D721Med (cell line): ENCODE data around the gene GPR108.

Experiments used
- DNase-seq: peaks from one replicate; pipeline ENCODE4 v3.0.0; 2011; ENCODE audit warnings: low spot score; ENCODE audit not compliant: insufficient read length
- FAIRE-seq: peaks from 2 replicates; lab custom pipeline; 2011; peaks lifted over from hg19 to GRCh38; lab: Jason Lieb, UNC
- TF ChIP-seq, protein P1 (sequence below): IDR thresholded peaks from 2 replicates; pipeline ENCODE4 v1.5.1; 2012; ENCODE audit warnings: mild to moderate bottlenecking, control low read depth; ENCODE audit not compliant: insufficient read depth; ENCODE audit errors: missing control alignments

Gene GPR108

DNA sequence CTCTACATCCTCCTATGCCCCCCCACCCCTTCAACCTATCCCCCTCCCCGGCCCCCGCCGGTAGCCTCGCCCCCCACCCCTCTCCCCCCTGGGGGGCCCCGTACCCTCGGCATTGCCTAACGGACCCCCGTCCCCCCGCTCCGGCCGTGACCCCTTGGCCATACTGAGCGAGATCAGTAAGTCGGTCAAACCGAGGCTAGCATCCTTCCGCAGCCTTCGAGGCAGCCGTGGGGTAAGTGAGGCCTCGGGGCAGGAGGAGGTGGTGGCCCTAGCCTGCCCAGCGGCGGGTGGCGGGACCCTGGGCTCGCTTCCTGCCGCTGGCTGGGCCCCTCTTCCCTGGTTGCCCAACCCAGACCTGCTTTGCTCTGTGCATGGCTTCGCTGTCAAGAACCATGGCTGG lies 8.6 kb upstream of the GPR108 start:
- TF ChIP-seq, protein P1, sequence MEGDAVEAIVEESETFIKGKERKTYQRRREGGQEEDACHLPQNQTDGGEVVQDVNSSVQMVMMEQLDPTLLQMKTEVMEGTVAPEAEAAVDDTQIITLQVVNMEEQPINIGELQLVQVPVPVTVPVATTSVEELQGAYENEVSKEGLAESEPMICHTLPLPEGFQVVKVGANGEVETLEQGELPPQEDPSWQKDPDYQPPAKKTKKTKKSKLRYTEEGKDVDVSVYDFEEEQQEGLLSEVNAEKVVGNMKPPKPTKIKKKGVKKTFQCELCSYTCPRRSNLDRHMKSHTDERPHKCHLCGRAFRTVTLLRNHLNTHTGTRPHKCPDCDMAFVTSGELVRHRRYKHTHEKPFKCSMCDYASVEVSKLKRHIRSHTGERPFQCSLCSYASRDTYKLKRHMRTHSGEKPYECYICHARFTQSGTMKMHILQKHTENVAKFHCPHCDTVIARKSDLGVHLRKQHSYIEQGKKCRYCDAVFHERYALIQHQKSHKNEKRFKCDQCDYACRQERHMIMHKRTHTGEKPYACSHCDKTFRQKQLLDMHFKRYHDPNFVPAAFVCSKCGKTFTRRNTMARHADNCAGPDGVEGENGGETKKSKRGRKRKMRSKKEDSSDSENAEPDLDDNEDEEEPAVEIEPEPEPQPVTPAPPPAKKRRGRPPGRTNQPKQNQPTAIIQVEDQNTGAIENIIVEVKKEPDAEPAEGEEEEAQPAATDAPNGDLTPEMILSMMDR, result no peak
- DNase-seq, result no peak
- no peak for FAIRE-seq

DNA sequence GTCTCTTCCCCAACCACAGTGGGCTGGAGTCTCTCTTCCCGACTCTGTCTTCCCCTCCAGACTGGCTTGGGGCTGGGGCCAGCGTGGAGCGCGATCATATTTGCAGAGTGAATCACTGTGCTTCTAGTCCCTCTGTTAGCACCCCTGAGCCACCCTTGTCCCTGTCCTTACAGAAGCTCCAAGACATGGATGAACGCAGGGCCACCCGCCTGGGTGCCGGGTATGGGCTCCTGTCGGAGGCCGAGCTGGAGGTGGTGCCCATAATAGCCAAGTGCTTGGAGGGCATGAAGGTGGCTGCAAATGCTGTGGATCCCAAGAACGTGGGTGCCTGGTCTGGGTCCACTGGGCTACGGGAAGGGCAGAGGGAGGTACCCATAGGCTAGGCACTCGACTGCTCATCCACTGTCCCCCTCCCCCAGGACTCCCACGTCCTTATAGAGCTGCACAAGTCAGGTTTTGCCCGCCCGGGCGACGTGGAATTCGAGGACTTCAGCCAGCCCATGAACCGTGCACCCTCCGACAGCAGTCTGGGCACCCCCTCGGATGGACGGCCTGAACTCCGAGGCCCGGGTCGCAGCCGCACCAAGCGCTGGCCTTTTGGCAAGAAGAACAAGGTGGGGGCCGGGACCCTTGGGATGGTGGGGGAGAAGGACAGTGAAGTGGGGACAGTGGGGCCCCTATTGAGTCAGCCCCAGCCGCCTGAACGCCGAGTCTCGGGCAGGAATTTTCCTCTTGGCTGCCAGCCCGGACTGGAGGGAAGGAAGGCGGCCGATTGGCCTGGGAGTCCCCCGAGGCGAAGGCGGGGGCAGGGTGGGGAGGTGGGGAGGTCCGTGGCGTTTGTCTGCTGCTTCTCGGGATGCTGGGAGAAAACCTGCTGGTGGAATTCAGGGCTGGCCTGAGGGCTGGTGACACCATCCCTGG lies 7.3 kb upstream of the GPR108 start:
- DNase-seq (no peak), FAIRE-seq (no peak)
- TF ChIP-seq, protein P1, result no peak

DNA sequence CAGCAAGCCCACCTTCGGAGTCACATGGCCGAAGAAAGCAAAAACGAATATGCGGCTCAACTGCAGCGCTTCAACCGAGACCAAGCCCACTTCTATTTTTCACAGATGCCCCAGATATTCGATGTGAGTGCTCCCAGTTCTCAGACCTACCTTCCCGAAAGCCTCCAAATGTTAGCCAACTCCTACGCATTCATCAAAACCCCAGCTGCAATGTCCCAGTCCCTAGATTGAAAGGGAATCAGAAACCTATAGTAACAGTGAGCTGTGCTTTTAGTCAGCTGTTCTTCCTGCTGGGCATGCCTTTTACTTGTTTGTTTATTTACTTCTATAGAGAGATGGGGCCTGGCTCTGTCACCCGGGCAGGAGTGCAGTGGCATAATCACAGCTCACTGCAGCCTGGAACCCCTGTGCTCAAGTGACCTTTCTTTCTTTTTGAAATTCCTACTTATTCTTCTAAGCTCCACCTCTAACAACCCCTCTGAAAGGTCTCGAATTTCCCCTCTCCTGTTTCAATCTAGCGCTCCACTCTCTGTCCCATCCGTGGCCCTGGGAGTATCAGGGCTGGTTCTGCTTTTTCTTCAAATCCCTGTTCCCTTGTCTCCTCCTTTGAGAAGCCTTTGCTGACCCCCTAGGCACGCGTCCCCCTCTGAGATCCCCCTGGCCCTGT lies 6.5 kb upstream of the GPR108 start:
- TF ChIP-seq, protein P1, result no peak
- DNase-seq, result no peak
- no peak for FAIRE-seq

DNA sequence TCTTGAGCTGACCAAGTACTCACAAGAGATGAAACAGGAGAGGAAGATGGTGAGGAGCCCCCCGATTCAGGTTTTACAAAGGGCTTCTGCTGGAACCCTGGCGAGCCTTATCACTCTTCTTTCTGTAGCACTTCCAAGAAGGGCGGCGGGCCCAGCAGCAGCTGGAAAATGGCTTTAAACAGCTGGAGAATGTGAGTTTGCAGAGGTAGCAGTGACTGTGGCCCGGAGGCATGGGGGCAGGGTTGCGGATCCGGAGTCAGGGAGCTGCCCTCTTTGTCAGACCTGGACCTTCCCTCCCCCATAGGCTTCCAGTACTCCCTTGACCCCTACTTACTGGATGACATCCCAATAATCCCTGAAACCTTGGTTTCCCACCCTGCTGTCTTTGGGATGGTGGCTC lies 5.7 kb upstream of the GPR108 start:
- DNase-seq, result no peak
- TF ChIP-seq, protein P1, result no peak
- no peak for FAIRE-seq

DNA sequence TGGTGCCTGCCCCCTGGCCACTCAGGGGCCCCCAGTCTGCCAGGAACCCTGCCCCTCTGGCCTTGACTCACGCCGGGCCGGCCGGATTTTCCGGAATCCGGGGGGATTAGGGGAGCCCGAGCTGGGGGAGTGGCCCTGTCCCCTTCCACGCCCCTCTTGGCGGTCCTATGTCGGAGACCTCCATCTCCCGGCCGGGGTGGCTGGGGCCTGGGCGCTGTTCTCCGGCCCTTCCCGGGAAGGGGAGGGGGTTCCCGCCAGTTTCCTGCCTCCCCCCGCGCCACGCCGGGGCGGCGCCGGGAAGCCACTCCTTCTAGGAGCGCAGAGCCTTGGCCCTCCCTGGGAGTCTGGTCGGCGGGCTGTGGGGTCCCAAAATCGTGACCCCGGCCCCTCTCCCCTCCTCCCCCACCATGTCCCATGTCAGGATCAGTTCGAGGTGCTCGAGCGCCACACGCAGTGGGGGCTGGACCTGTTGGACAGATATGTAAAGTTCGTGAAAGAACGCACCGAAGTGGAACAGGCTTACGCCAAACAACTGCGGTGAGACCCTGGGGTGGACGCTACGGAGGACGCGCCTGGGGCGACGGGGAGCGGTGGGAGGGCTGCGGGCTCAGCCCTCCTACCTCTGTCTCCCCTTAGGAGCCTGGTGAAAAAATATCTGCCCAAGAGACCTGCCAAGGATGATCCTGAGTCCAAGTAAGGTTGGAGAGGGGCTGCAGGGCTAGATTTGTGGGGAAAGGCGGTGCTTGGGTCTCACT lies 3.4 kb upstream of the GPR108 start:
- FAIRE-seq (no peak), DNase-seq (no peak)
- TF ChIP-seq, protein P1, result no peak

DNA sequence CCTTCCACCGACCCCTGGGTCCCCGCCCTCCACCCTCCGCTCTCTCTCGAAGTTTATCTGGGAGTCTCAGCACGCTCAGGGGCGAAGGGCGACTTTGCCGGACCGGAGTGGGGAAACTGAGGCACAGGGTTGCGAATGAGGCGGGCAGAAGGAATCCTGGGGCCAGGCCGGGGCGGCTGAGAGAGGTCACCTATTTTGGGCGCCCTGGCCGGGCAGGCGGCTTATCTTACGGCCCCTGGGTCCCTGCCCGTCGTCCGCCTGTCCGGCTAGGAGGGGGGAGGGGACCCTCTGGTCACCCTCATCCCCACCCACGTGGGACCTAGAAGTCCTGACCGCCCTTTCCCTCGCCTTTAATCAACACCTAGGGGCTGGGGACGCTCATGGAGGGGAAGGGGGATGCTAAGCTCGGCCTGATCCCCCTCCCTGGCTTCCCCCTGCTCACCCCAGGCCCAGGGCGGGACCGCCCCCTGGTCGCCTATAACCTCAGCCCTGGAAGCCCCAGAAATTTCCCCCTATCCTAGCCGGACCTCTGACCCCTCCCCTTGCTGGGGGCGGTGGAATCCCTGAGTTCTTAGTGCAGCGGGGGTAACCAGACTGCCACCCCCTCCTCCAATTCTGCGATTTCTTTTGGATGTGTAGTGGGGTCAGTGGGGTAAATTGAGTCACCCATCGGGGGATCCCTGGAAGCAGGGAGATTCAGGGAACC lies 2.7 kb upstream of the GPR108 start:
- FAIRE-seq, result no peak
- DNase-seq, result no peak
- TF ChIP-seq, protein P1, result no peak
